Cardiac fibroblast (primary cell): Measurements from ENCODE around the gene FCN1.

Experiments used
- DNase-seq, 2 donors: peaks; one replicate each; pipeline versions ENCODE4 v3.0.0 to v3.0.0-alpha.2; 2010; ENCODE audit warnings: low read depth in 2 of 2
- H3K4me3 ChIP-seq, 2 donors: replicated peaks in 1 of 2; 1 replicate in 1 of 2; 2 replicates in 1 of 2; pipeline ENCODE4 v1.5.1; 2011; ENCODE audit warnings: low read depth in 2 of 2, low read length in 2 of 2, mild to moderate bottlenecking in 2 of 2, moderate library complexity in 1 of 2
- CTCF ChIP-seq: IDR thresholded peaks from one replicate; pipeline ENCODE4 v1.5.1; 2011; ENCODE audit warnings: low read depth, mild to moderate bottlenecking, low read length, inconsistent platforms

The FCN1 gene

GRCh38 chr9:134937566-134938345, 20.0 kb upstream of the FCN1 start:
- no peak overlapping the region for H3K4me3 ChIP-seq
- no peak for DNase-seq
- TF ChIP-seq CTCF: no peak

GRCh38 chr9:134937164-134937555, 19.4 kb upstream of the FCN1 start:
- H3K4me3 ChIP-seq: no peak overlapping the region
- DNase-seq: no peak
- TF ChIP-seq CTCF: no peak

GRCh38 chr9:134936346-134937163, 18.8 kb upstream of the FCN1 start:
- TF ChIP-seq CTCF: no peak
- no peak overlapping the region for H3K4me3 ChIP-seq
- no peak for DNase-seq

GRCh38 chr9:134935701-134936345, 18.1 kb upstream of the FCN1 start:
- no peak for DNase-seq
- H3K4me3 ChIP-seq: no peak overlapping the region
- TF ChIP-seq CTCF: no peak

GRCh38 chr9:134935056-134935640, 17.4 kb upstream of the FCN1 start:
- no peak for DNase-seq
- no peak overlapping the region for H3K4me3 ChIP-seq
- no peak for TF ChIP-seq CTCF

GRCh38 chr9:134933076-134933659, 15.5 kb upstream of the FCN1 start:
- H3K4me3 ChIP-seq: no peak overlapping the region
- no peak for DNase-seq
- no peak for TF ChIP-seq CTCF
